ENCODE measurements around the gene CDX1.

CDX1 gene

DNA sequence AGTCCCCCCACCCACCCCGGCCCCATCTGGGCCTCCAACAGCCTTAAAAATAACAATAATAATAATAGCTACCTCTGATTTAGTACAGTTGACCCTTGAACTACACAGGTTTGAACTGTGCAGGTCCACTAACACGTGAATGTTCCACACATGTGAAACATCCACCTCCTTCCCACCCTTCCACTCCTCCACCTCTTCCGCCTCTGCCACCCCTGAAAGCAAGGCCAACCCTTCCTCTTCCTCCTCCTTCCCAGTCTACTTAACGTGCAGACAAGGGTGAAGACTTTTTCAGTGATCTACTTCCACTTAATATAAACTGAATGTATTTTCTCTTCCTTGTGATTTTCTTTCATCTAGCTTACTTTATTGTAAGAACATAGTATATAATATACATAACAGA lies 21.7 kb upstream of the CDX1 start:
- no peak for DNase-seq (ENCODE audit: low read depth in 3 of 3, low spot score in 1 of 3)

DNA sequence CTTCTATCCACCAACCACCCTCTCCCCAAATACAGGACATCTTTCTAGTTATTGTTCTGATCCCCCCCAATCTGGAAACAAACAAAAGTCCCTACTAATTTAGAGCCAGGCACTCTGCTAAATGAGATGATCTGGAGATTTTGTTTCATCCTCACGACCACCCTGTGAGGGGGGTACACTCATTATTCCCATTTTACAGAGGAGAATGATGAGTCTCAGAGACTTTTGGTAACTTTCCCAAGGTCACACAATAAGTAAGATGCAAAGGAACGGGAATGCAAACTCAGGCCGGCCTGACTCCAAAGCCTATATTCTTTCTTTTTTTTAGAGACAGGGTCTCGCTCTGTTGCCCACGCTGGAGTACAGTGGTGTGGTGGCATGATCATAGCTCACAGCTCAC lies 20.3 kb upstream of the CDX1 start:
- DNase-seq (ENCODE audit: low read depth in 3 of 3, low spot score in 1 of 3): no peak

DNA sequence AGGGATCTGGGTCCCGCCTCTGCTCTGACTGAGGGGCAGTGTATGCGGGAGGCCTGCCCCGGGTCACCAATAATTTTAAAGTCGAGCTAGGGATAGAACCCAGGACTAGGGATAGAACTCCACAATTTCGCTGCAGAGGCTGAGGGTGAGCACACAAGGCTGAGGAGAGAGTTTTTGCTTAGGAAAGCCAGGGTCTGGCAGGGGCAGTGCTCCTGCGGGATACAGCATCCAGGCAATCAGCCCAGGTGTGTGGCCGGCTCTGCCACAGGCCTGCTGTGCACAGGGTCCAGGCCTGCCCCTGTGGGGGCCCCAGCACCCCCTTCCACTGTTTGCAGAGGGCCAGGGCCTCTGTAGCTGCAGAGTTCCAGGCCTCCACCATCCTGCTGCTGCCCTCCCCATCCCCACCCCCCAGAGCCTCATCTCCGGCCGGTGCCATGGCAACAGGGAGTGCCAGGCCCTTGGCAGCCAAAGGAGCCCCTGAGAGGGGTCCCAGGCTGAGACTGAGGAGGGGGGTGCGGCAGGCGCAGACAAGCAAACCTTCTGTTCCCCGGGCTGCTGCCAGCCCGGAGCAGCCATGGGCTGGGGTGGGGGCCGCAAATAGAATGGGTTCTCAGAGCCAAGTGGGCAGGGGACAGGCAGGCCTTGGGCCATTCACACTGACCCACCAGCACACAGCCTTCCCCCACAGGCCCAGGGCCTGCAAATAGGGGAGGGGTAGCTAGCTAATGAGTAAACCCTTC lies 19.5 kb upstream of the CDX1 start:
- DNase-seq (ENCODE audit: low read depth in 3 of 3, low spot score in 1 of 3): no peak

DNA sequence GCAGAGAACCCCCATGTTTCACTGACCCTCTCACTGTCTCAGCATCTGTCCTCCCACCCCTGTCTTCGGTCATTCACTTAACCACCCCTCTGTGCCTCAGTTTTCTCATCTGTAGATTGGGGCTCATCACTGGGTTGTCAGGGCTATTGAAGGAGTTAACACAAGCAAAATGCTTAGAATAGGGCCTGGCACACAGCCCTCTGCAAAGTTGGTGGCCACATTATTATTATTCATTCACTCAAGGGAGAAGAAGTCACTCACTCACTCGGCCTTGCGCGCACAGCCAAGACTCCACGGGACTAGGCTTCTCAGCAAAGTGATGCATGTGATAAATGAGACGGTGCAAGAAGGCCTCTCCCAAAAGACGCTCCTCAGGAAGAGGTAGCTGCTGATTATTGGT lies 18.9 kb upstream of the CDX1 start:
- DNase-seq (ENCODE audit: low read depth in 3 of 3, low spot score in 1 of 3): no peak

DNA sequence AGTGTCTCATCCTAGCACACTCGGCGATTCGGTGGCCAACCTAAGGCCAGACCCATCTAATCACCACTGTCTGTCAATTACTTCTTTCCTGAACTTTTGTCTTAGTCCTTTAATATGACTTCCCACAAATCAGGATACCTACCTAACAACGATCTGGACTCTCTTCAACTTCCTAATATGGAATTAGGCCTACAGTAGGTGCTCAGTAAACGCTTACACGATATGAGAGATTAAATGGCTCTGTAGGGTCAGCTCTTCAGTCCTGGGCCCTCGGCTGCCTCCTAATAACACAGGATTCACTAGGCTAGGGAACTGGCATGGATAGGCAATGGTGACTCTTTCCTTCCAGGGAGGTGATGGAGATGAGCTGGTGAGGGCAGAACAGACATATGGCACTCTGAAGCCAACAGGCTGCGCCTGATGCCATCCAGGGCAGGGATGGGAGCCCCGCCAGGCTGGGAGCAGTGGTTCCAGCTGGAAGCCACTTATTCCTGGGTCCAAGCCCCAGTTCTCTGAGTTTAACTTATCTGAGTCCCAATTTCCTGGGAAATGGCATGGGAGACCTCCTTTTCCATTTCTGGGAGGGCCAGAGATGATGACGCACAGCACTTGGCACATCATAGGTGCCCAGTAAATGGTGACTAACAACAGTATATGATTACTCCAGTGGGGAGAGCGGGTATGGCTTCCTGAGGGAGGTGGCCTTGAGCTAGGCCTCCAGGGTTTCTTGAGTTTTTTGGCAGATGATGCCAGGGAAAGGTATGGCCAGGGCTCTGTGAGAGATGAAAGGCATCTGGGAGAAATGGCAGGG lies 18.3 kb upstream of the CDX1 start:
- DNase-seq (ENCODE audit: low read depth in 3 of 3, low spot score in 1 of 3): no peak

DNA sequence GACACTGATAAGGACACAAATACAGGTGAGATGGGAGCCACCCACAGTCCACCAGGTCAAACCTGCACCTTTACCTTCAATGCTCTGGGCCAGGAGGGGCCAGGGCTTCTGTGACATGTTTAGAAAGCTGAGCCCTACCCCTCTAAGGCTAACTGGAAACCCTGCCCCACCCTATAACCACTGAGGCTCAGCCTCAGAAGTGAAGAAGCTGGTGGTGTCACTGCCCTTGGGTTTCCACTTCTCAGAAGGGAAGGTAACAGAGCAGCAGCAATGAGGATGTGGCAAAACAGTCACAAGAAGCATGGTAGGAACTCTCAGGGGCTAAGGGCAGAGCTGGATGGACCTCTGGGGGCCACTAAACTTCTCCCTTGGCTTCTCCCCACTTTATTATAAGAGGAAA lies 17.0 kb upstream of the CDX1 start:
- DNase-seq (ENCODE audit: low read depth in 3 of 3, low spot score in 1 of 3): no peak

DNA sequence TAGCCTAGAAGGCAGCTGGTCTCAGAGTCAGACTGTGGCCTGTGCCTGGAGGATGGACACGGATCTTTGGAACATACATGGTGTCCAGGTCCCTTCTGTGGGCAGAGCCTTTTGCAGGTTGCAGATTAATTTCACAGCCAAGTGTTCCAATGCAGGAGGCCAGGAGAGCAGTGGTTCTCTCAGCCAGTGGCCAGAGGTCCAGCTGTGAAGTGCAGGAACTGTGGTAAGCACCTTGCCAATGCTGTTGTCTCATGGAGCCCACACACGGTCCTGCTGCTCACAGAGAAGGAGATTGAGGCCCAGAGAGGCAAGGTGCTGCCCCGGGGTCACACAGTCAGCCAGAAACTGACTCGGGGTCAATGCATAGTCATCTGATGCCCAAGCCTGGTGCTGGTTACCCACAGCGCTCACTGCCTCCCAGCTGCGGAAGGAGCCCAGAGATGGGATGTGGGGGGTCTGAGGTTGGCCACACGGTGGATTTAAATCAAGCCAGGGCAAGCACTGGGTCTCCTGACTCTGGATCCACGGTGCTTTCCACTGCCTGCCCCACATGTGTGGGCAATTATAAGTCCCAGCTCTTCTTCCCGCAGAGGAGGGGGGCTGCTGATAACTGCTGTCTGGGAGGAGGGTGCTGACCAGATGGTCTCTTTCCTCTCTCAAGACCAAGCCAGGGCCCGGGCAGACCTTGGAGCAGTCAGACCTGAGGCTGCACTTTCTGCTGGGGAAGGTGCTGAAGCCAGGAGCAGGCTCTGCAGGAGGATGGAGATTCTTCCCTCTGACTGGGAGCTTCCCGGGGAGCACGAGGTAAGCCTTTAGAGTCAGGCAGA lies 13.7 kb upstream of the CDX1 start:
- no peak for DNase-seq (ENCODE audit: low read depth in 3 of 3, low spot score in 1 of 3)

DNA sequence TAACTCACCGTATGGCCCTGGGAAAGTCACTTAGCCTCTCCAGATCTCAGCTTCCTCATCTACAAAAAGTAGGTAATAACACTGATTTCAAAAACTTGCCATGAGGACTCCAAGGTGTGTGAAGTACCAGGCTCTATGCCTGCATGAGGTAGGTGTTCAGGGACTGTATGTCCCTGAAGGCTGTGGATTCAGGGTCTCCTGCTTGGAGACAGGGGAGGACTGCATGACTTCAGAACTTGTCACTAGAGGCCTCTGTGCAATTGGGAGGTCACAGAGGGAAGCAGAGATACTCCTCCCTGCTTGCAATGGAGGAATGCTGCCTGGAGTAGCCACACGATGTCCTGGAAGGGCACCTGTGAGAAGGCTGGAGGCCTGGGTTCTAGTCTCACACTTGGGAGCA lies 13.1 kb upstream of the CDX1 start:
- DNase-seq (ENCODE audit: low read depth in 3 of 3, low spot score in 1 of 3): no peak

DNA sequence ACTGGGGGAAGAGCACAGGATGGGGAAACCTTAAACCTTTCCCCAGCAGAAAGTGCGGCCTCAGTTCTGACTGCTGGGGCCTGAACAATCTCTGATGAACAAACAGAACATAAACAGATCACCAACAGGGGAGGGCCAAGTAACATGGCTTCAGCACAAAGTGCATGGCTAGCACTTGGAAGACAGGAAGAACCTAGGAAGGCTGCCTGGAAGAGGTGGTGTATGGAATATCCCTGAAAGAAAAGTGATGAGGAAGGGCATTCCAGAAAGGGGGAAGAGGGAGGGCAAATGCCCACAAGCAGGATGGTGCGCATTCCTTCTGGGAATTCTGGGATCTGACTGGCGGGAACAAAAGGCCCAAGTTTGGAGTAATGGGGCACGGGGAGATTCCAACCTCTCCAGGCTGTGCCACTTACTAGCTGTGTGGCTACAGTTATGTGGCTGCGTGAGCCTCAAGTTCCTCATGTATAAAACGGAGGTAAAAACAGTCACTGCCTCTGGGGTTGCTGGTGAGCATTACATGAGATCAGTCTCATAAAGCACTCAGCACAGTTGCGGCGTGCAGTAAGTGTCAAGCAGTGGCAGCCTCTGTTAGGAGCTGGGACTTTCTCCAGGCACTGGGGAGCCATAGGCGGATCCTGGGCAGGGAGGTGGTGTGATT lies 12.5 kb upstream of the CDX1 start:
- no peak for DNase-seq (ENCODE audit: low read depth in 3 of 3, low spot score in 1 of 3)

DNA sequence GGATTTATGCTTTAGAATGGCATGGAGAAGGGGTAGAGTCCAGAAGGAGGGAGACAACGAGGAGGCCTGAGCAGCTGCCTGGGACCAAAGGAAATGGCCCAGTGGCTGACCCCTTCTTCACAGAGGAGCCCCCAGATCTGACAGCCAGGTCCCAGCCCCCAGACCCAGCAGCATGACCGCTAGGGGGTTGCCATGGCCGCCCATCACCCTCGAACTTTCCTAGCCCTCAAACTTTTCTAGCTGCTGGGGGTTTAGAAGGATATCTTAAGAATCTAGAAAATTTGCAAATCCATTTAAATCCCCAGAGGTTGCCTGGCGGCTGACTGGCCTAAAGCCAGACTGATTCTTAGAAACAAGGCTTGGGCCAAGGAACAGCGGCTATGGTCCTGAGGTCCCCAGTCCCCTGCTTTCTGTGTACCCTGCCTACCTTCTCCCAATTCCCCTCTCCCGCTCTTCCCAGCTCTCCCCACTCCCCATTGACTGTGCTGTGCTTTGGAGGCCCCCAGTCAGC lies 11.9 kb upstream of the CDX1 start:
- DNase-seq (ENCODE audit: low read depth in 3 of 3, low spot score in 1 of 3): no peak

DNA sequence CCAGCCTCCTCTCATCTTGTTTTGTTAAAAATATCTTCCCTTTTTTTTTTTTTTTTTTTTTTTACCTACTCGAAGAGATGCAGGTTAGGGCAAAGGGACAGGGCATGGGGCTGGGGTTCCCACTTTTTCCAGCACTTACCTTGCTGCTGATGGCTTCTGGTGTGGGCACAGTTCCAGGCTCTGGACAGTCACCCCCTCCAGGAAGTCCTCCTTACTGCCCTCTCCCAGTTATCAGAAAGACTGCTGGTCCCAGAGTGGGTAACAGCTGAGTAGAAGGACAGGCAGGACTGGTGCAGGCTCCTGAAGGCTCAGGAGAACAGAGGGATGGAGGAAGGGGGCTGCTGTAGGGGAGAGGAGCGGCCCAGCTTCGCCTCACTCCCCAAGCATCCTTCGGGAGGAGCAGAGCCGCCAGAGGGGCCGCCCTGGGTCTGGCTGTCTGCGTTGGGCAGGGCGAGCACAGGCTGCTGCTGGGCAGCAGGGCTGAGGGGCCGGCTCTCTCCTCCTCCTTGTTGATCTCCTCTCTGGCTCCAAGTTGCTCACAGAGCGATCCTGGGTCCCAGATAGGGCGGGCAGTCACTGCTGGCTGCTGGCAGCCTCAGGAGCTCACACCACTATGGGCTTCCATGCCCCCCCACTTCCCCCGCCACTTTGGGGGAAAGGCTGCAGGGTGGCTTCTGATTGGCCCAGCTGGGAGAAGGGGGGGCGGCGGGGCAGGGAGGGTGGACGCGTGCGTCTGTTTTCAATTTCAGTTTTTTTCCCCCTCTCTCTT lies 11.1 kb upstream of the CDX1 start, which contains the start of gene PDGFRB:
Gene PDGFRB (minus strand): TSS at position 588 of the 769 bp plus-strand sequence. CDS start 18,798 bp downstream, outside the sequence.
- peak in 1 of 3 donors; percentile 7 for DNase-seq (ENCODE audit: low read depth in 3 of 3, low spot score in 1 of 3)

DNA sequence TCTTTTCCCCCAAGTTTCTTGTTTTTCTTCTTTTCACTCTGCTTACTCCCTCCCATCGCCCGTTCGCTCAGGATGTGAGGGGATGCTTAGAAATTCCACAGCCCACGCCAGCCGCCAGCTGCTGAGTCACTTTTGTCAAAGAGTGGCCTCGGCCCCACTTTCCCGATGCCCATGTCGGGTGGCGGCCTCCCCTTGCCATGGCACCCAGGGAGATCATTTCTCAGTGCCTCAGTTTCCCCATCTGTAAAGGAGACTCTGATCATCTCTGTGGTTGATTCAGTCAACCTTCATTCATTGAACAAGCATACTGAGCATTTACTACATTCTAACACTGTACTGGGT lies 10.6 kb upstream of the CDX1 start:
- no peak for DNase-seq (ENCODE audit: low read depth in 3 of 3, low spot score in 1 of 3)

DNA sequence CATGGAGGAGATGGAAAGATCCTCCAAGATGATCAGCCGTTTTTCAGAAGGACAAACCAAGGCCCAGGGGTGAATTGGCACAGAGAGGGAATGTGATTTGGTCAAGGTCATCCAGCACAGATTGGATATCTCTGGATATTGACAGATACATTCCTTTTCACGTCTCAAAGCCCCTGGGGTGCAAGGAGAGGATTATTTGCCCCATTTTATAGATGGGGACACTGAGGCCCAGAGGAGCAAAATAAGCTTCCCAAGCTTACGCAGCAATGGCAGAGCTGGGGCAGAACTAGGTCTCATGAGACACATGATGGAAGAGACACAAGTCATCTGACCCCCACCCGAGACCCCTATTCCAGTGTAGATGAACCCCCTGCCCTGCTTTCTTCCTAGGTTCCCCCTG lies 10.0 kb upstream of the CDX1 start:
- DNase-seq (ENCODE audit: low read depth in 3 of 3, low spot score in 1 of 3): no peak

DNA sequence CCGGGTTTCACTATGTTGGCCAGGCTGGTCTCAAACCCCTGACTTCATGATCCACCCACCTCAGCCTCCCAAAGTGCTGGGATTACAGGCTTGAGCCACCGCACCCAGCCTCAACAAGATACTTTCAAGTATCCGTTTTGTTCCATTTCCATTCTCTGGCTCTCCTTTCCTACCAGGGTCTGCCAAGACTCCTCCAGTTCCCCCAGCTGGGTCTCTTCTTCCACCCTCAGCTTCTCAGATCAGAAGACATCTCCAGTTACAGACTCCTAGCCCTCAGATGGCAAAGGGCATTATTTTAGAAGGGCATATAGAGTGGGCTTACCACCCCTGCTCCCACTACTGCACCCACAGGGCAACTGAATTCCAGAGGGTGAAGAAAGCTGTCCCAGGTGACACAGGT lies 9.4 kb upstream of the CDX1 start:
- no peak for DNase-seq (ENCODE audit: low read depth in 3 of 3, low spot score in 1 of 3)

DNA sequence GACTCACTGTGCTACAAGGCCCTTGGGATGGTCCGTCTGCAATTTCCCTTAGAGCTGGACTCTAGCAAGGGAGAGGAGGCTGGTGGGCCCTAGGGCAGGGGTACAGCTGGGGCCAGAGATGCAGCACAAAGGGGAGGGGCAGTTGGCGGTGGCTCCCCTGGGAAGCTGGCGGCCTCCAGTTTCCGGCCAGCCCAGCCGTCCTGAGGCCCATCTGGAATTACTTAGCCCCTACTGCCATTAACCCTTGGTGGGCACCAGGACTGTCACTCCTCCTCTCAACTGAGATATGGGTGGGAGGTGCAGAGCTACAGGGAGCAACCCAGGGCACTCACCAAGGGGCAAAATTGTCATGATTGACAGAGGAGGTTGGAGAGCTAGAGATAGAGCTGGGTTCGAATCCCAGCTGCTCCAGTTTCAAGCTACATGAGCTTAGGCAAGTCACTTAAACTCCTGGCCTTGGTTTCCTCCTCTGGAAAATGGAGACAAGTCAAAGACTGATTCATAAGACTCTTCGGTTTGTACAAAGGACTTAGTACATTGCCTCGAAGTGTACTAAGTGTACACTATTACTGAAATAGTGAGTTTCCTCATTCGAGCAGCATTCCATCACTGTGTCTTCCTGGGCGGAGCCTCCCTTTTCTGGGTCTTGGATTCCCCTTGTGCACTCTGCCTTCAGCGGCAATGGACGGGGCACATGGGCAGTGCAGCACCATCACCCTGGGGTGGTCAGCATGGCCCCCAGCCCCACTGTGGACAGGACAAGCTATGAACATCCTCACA lies 8.2 kb upstream of the CDX1 start:
- no peak for DNase-seq (ENCODE audit: low read depth in 3 of 3, low spot score in 1 of 3)

DNA sequence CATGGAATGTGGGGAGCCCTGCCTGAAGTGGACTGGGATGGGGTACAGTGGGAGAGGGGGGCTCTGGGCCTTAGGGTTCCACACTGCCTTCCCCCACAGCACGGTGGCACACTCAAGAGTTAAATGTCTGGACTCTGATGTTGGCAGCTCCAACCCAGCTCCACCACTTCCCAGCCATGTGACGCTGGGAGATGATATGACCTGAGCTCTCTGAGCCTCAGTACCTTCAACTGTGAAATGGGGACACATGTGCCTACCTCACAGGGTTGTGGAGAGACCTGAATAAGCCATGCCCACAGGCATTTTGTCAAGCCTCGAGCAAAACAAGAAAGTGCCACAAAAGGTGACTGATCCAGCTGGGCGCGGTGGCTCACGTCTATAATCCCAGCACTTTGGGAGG lies 7.5 kb upstream of the CDX1 start:
- no peak for DNase-seq (ENCODE audit: low read depth in 3 of 3, low spot score in 1 of 3)

DNA sequence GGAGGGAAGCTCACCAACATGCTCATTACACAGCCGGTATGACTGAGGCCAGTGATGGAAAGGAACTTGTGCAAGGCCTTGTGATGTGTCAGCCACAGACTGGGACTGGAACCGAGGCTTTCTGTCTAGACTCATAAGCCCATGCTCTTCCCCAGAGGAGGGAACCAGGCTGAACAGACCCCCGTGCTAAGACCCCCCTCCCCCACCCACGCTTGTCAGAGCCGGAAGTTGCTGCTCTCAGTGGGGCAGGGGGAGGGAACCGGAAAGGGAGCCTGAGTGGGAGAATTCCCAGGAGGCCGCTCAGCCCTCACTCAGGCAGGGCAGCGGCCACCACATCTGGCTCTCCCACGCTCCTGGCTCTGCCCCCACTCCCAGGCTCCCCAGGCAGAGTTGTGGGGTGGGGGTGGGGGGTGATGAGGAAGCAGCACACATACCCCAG lies 6.8 kb upstream of the CDX1 start:
- no peak for DNase-seq (ENCODE audit: low read depth in 3 of 3, low spot score in 1 of 3)

DNA sequence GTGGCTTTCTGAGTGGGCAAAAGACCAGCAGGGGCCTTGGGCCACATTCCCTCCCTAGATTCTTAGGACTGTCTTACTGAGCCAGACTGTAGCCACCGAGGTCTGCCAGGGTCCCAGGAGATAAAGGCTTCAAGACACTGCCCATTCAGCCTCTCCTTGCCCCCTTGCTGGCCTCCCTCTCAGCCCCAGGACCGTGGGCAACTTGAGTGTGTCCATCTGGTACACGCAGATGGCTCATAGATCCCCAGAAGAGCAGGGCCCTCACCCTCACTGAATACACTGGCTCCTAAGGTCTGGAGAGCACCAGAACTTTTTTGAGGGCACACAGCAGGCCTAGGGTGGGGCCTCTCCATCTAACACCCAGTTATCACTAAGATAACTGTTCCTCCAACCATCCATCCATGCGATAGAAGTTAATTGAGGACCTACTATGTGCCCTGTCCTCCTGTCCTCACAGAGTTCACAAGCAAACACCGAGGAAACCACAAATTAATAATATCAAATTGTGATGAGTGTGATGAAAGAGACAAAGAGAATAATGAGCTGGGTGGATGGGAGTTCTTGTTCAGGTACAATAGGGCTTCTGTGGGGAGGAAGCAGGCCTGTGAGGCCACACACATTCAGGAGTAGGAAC lies 6.0 kb upstream of the CDX1 start:
- no peak for DNase-seq (ENCODE audit: low read depth in 3 of 3, low spot score in 1 of 3)
